WTC11 (cell line): ENCODE results near the gene SERPINB3.

ENCODE experiments used
- HMGA2 ChIP-seq: fragments of 250-450 bp; sonication (Bioruptor Pico); IDR thresholded peaks from 2 replicates; pipeline ENCODE4 v1.4.0; 2021; ENCODE audit warnings: mild to moderate bottlenecking, moderate library complexity
- JUN ChIP-seq: sonication (generic); formaldehyde crosslinking; IDR thresholded peaks from 2 replicates; pipeline ENCODE4 v1.8.0; 2023; ENCODE audit warnings: mild to moderate bottlenecking, missing genetic modification reagents
- NR2C2 ChIP-seq: sonication (generic); formaldehyde crosslinking; IDR thresholded peaks from 2 replicates; pipeline ENCODE4 v1.8.0; 2022; ENCODE audit warnings: mild to moderate bottlenecking, missing genetic modification reagents
- TF ChIP-seq, protein P1 (sequence below): sonication (generic); formaldehyde crosslinking; IDR thresholded peaks from 2 replicates; pipeline ENCODE4 v1.8.1; 2022; ENCODE audit warnings: missing genetic modification reagents, borderline replicate concordance
- TF ChIP-seq, protein P2 (sequence below): sonication (generic); formaldehyde crosslinking; IDR thresholded peaks from 2 replicates; pipeline ENCODE4 v1.8.1; 2023; ENCODE audit warnings: mild to moderate bottlenecking, missing genetic modification reagents
- TF ChIP-seq, protein P3 (sequence below): fragments of 200-600 bp; IDR thresholded peaks from 2 replicates; pipeline ENCODE4 v1.8.0; 2022; ENCODE audit warnings: antibody characterized with exemption
- TF ChIP-seq, protein P4 (sequence below): sonication (generic); formaldehyde crosslinking; IDR thresholded peaks from 2 replicates; pipeline ENCODE4 v1.8.1; 2023; ENCODE audit warnings: mild to moderate bottlenecking, missing genetic modification reagents, moderate library complexity
- TF ChIP-seq, protein P5 (sequence below): sonication (generic); formaldehyde crosslinking; IDR thresholded peaks from 2 replicates; pipeline ENCODE4 v1.8.0; 2022; ENCODE audit warnings: mild to moderate bottlenecking, missing genetic modification reagents

DNA sequence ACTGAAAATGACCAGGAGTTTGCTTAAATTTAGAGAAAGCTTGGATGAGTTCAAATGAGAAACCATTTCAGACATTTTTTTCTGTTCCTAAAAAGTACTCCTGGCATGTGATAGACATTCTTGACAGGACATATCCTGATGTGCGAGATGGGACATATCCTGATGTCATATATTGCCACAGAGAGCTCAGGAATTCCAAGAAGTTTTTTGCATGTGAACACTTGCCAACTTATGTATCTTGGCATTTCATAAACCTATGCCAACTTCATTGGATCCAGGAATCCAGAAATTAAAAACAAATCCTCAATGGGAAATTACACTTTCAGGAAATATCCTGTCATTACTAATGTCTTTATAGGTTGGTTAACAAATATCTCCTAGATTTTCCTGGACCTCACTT lies 2.9 kb upstream of the SERPINB3 start:
- TF ChIP-seq HMGA2 = no peak
- TF ChIP-seq, protein P1, sequence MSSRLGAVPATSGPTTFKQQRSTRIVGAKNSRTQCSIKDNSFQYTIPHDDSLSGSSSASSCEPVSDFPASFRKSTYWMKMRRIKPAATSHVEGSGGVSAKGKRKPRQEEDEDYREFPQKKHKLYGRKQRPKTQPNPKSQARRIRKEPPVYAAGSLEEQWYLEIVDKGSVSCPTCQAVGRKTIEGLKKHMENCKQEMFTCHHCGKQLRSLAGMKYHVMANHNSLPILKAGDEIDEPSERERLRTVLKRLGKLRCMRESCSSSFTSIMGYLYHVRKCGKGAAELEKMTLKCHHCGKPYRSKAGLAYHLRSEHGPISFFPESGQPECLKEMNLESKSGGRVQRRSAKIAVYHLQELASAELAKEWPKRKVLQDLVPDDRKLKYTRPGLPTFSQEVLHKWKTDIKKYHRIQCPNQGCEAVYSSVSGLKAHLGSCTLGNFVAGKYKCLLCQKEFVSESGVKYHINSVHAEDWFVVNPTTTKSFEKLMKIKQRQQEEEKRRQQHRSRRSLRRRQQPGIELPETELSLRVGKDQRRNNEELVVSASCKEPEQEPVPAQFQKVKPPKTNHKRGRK = no peak
- TF ChIP-seq, protein P2, sequence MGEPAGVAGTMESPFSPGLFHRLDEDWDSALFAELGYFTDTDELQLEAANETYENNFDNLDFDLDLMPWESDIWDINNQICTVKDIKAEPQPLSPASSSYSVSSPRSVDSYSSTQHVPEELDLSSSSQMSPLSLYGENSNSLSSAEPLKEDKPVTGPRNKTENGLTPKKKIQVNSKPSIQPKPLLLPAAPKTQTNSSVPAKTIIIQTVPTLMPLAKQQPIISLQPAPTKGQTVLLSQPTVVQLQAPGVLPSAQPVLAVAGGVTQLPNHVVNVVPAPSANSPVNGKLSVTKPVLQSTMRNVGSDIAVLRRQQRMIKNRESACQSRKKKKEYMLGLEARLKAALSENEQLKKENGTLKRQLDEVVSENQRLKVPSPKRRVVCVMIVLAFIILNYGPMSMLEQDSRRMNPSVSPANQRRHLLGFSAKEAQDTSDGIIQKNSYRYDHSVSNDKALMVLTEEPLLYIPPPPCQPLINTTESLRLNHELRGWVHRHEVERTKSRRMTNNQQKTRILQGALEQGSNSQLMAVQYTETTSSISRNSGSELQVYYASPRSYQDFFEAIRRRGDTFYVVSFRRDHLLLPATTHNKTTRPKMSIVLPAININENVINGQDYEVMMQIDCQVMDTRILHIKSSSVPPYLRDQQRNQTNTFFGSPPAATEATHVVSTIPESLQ (CRISPR knock-in tag) = no peak
- no peak for TF ChIP-seq JUN (CRISPR knock-in tag)
- TF ChIP-seq, protein P3, sequence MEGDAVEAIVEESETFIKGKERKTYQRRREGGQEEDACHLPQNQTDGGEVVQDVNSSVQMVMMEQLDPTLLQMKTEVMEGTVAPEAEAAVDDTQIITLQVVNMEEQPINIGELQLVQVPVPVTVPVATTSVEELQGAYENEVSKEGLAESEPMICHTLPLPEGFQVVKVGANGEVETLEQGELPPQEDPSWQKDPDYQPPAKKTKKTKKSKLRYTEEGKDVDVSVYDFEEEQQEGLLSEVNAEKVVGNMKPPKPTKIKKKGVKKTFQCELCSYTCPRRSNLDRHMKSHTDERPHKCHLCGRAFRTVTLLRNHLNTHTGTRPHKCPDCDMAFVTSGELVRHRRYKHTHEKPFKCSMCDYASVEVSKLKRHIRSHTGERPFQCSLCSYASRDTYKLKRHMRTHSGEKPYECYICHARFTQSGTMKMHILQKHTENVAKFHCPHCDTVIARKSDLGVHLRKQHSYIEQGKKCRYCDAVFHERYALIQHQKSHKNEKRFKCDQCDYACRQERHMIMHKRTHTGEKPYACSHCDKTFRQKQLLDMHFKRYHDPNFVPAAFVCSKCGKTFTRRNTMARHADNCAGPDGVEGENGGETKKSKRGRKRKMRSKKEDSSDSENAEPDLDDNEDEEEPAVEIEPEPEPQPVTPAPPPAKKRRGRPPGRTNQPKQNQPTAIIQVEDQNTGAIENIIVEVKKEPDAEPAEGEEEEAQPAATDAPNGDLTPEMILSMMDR = no peak
- no peak for TF ChIP-seq NR2C2 (CRISPR knock-in tag)
- TF ChIP-seq, protein P4, sequence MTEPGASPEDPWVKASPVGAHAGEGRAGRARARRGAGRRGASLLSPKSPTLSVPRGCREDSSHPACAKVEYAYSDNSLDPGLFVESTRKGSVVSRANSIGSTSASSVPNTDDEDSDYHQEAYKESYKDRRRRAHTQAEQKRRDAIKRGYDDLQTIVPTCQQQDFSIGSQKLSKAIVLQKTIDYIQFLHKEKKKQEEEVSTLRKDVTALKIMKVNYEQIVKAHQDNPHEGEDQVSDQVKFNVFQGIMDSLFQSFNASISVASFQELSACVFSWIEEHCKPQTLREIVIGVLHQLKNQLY (CRISPR knock-in tag) = no peak
- TF ChIP-seq, protein P5, sequence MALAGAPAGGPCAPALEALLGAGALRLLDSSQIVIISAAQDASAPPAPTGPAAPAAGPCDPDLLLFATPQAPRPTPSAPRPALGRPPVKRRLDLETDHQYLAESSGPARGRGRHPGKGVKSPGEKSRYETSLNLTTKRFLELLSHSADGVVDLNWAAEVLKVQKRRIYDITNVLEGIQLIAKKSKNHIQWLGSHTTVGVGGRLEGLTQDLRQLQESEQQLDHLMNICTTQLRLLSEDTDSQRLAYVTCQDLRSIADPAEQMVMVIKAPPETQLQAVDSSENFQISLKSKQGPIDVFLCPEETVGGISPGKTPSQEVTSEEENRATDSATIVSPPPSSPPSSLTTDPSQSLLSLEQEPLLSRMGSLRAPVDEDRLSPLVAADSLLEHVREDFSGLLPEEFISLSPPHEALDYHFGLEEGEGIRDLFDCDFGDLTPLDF (CRISPR knock-in tag) = no peak
